WI38 (cell line): Measurements from ENCODE around the gene RPS16.

Source experiments
- H3K4me3 ChIP-seq: 2 replicates; pipeline ENCODE4 v1.5.1; 2011; ENCODE audit warnings: low read depth, mild to moderate bottlenecking, control low read depth, low read length
- CTCF ChIP-seq: IDR thresholded peaks from 2 replicates; pipeline ENCODE4 v1.5.1; 2012; ENCODE audit warnings: low read depth, mild to moderate bottlenecking, control low read depth, low read length

Gene RPS16

GRCh38 chr19:39426170-39426569 is 9.6 kb downstream of the RPS16 start:
- no peak for TF ChIP-seq CTCF
- H3K4me3 ChIP-seq: no peak overlapping the region

GRCh38 chr19:39425744-39426143 is 10.0 kb downstream of the RPS16 start:
- TF ChIP-seq CTCF: no peak
- no peak overlapping the region for H3K4me3 ChIP-seq

- H3K4me3 ChIP-seq: no peak overlapping the region
- TF ChIP-seq CTCF: no peak
These were observed 10.8 kb downstream of the RPS16 start for GRCh38 chr19:39424934-39425333.

- H3K4me3 ChIP-seq: no peak overlapping the region
- no peak for TF ChIP-seq CTCF
These were observed 12.3 kb downstream of the RPS16 start for GRCh38 chr19:39423258-39424086.

- TF ChIP-seq CTCF: no peak
- no peak overlapping the region for H3K4me3 ChIP-seq
These were observed 13.7 kb downstream of the RPS16 start for GRCh38 chr19:39422020-39422419.

- no peak overlapping the region for H3K4me3 ChIP-seq
- TF ChIP-seq CTCF: no peak
These were observed 15.0 kb downstream of the RPS16 start for GRCh38 chr19:39420769-39421168.

GRCh38 chr19:39419003-39419402 is 16.7 kb downstream of the RPS16 start:
- no peak for TF ChIP-seq CTCF
- H3K4me3 ChIP-seq: no peak overlapping the region
